GM18519 (cell line): ENCODE results near the gene HS3ST3B1.

ENCODE experiments used
- ATAC-seq: cut with Tn5 transposase; IDR thresholded peaks from one replicate; pipeline ENCODE4 v1.9.1; 2021; ENCODE audit warnings: mild to moderate bottlenecking, moderate library complexity; ENCODE audit not compliant: unreplicated experiment, low FRiP score

HS3ST3B1 gene

GRCh38 chr17:14320098-14320497 is 19.2 kb downstream of the HS3ST3B1 start:
- no peak for ATAC-seq

- ATAC-seq: no peak
Observed at GRCh38 chr17:14320734-14321475, 20.0 kb downstream of the HS3ST3B1 start.

DNA sequence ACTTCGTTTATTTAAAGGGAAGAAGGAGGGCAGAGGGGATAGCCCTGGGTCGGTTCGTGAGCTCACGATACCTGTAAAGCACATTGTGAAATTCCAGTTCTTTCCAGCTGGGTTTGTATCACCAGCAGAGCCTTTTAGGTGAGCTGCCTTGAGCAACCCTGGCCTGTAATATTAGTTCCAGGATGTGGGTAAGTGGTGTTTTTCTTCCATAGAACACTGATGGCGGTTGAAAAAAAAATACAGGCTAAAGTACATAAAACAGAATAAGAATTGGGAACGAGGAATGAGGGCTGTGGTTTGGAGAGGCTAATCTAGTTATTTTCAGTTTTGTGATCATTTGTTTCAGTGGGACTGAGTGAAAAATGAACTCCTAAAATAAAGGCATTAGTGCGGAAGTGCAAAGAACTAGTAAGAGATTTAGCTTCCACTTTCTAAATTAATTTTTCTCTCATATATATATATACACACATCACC is 20.6 kb downstream of the HS3ST3B1 start:
- no peak for ATAC-seq

DNA sequence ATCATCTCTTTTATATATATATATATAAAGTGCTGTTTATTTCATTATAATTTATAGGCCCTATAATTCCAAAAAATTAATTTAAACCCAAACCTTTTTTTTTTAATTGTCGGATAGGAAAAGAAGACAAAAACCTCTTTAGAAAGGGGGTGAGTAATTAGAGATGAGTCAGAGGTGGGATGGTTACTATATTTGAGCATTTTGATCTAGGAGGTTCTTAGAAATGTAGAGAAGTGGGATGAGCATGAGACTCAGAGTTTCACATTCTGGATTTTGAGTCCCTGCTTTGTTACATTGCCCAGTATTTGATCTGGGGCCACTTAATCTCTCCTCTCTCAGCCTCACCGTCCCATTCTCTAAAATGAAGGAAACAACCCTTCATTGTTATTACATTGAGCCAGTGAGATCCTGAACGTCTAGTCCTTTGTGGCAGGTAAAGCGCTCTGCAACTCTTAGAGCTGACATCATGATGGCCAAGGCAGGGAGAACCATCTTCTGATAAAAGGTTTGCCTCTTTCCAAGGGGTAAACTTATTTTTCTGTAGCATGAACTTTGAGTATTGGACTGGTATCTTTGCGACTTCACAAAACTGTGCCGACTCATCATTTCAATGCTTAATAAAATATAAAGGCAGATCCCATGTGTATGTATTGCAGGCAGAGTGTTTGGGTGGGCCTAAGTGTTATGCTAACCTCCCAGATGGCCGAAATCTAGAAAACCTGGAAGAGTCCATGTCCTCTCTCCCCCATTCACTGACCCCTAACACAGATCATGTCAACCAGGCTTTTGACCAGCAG is 21.3 kb downstream of the HS3ST3B1 start:
- no peak for ATAC-seq

- no peak for ATAC-seq
Observed at GRCh38 chr17:14323522-14323981, 22.7 kb downstream of the HS3ST3B1 start.

GRCh38 chr17:14325618-14326167 is 24.8 kb downstream of the HS3ST3B1 start:
- ATAC-seq: no peak

DNA sequence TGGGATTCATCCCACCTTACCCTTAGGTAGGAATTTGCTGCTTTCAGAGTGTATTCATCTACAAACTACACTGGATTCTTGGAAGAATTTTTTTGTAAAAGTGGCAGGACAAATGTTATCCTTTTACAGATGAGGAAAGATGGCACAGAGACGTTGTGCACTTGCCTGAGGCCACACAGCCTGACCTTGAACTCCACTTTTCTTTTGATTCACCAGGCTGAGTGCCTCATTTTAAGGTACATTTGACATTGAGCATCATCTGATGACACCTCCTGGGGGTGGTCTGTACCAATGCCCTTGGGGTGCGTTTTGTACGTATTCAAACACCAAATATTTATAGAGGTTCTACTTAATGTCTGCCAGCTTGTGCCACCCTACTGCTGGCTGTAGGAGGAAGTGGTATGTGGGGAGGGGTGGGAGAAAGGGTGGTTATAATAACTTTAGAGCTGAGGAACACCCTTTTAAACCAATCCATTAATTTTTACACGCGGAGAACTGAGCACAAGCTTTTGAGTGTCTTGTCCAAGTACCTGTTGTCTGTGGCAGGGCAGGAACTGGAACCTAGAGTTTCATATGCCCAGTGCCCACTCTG is 29.1 kb downstream of the HS3ST3B1 start:
- no peak for ATAC-seq

DNA sequence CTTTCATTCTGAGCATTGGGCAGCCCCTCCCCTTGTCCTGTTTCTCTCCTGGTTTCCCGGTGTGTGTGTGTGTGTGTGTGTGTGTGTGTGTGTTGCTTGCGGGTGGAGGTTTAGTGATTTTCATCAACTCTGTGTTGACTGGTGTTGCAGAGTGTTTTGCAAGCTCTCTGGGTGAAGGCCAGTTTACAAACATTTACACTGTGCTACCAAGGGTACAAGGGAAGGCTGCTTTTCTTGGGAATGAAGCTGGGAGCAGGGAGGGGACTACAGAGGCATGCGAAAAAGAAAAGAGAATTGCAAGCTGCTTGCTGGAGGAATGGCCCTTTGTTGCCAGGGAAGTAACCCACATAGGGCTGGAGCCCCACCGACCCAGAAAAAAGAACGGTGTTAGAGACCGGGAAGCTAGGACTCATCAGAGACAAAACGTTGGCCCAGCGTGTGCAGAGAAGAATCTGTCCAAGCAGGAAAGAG is 29.6 kb downstream of the HS3ST3B1 start:
- ATAC-seq: no peak

DNA sequence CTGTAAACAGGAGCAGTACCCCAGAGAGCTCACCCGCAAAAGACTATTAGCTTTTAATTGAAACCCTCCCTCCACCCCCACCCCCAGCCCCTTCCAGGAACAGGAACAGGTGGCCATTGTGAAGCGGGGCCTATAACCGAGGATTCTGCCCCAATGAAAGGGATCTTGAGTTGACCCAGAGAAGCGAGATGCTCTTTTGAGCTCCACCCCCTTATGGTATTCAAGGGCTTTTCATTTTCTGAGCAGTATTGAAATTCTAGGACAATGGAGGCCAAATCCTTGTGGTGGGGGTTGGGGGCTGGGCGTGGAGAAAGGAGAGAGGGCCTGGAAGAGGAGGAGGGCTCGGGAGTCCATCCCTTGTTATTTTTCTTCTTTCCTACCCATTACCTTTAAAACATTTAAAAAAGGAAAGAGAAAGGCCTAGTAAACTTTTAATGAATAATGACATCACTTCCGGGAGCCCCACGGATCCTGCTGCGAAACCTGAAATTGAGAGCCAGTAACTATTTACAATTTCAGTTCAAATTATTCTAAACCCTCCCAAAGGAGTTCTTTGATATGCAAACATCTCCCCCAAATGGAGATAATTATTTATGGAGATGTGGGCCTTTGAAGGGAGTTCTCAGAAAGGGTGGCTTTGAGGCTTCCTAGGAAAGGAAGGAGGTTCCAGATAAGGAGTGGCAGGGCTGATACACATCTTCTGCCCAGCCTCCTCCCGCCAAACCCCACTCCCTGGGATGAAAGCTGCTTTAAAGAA is 30.5 kb downstream of the HS3ST3B1 start:
- ATAC-seq: no peak

- ATAC-seq: no peak
Observed at GRCh38 chr17:14331982-14332298, 31.1 kb downstream of the HS3ST3B1 start.

GRCh38 chr17:14332331-14332730 is 31.4 kb downstream of the HS3ST3B1 start:
- ATAC-seq: no peak

DNA sequence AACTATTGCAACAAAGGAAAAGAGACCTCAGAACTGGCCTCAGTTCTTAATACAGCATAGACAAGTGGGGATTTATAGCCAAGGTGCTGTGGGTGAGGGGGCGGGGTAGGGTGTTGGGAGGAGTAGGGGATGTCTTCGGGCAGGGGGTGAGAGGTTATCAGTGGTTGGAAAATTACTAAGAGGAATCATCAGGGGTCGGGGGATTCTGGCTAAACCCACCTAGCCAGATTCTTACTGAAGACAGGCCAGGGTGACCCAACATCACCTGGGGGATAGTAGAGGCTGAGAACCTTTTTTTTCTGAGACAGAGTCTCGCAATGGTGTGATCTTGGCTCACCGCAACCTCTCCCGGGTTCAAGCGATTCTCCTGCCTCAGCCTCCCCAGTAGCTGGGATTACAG is 32.6 kb downstream of the HS3ST3B1 start:
- no peak for ATAC-seq

GRCh38 chr17:14334276-14334840 is 33.5 kb downstream of the HS3ST3B1 start:
- ATAC-seq: no peak

DNA sequence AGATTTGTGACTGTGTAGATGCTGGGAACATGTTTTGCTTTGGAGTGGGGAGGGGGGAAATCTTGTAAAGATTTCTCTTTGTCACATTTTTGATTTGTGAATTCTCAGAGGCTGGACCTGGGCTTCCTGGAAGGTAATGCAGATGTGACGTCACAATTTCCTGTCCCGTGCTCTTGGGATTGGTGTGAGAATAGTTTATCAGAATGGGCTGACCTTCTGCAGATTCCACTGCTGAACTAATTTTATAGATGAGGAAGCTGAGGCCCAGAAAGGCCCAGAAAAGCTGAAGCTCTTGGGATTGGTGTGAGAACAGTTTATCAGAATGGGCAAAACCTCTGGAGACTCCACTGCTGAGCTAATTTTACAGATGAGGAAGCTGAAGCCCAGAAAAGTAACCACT is 34.0 kb downstream of the HS3ST3B1 start:
- ATAC-seq: no peak

- no peak for ATAC-seq
Observed at GRCh38 chr17:14336418-14336817, 35.5 kb downstream of the HS3ST3B1 start.

- ATAC-seq: peak; percentile 94
Observed at GRCh38 chr17:14337596-14338079, 36.8 kb downstream of the HS3ST3B1 start.

DNA sequence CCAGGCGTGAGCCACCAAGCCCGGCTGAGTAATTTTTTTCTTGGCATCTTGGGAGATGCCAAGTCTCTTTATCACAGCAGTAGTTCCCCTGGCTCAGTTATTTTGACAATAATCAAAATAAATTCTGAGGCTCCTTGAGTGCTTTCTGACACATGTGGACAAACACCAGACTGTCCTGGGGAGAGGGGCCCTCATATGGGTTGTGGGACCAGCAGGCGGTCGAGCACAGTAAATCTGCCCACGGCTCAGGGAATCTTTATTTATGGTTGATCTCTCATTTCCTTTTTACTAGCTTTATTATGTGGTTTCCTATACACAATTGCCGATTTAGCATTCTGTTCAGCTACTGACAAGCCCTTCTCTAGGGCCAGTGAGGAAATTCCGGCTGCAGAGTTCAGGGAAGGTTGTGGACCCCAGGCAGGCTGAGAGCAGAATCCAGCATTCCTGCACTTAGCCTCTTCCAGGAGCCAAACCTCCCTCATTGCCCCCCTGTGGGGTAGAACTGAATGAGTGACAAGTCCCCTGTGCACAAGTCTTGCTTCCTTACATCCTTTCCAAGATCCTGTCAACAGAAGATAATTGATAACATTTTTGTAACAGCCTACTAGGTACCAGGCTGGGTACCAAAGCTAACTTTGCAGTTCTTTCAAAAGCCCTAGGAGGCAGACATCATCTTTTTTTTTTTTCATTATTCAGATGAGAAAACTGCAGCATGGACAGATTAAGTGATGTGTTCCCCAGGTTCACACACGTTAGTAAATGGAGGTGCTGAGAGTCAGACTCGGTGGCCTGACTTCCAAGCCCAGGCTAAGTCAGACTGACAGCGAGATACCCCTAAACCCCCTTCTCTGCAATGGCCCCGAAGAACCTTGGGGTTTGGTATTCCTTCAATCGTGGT is 40.2 kb downstream of the HS3ST3B1 start:
- no peak for ATAC-seq

- no peak for ATAC-seq
Observed at GRCh38 chr17:14341866-14342265, 41.0 kb downstream of the HS3ST3B1 start.

DNA sequence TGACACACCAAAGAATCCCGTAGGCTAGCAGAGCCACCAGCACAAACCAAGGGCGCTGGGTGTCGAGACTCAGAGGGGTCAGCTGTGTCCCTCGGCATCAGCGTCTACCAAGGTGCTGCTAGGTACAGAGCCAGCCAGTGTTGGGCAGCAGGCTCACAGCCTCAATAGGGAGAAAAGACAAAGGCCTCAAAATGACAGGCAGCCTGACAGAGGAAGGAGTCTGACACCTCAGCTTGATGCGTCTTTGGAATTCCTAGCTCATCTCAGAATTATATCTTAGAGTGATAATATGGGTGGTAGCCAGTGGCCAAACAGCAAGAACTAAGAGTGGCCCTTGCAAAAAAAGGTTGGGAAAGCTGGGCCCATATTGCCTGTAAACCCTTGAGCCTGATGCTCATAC is 45.9 kb downstream of the HS3ST3B1 start:
- no peak for ATAC-seq
